Gastrocnemius medialis (tissue), 4 donors: ENCODE results near the gene NRXN2. TPM values are rescaled to one million over a fixed set of nuclear protein-coding genes. Genes with fewer than 3 reads are reported as not detected.

Source experiments
- ATAC-seq, 2 donors: fragments of 150-250 bp; one replicate each; pipeline ENCODE4 v1.9.1; 2016
- DNase-seq, 2 donors: peaks; one replicate each; pipeline ENCODE4 v3.0.0-alpha.2; 2019
- H3K27ac ChIP-seq, 4 donors: fragments of 200-600 bp; sonication (generic); 1 replicate in 1 of 4; 2 replicates in 3 of 4; pipeline ENCODE4 v1.5.1; 2016 to 2018; ENCODE audit warnings: mild to moderate bottlenecking in 2 of 4, moderate library complexity in 1 of 4
- H3K27me3 ChIP-seq, 3 donors: fragments of 200-600 bp; sonication (generic) in 2 of 3; 1 replicate in 1 of 3; 2 replicates in 2 of 3; pipeline versions ENCODE4 v1.5.1 to v1.6.0; 2016 to 2019; ENCODE audit warnings: mild to moderate bottlenecking in 1 of 3, moderate library complexity in 1 of 3
- H3K36me3 ChIP-seq, 2 donors: fragments of 200-600 bp; sonication (generic) in 1 of 2; one replicate each; pipeline ENCODE4 v1.5.1; 2017 to 2018
- H3K4me1 ChIP-seq, 2 donors: fragments of 200-600 bp; sonication (generic) in 1 of 2; one replicate each; pipeline ENCODE4 v1.5.1; 2016 to 2017; ENCODE audit warnings: mild to moderate bottlenecking in 2 of 2
- H3K4me3 ChIP-seq, 4 donors: fragments of 200-600 bp; sonication (generic) in 3 of 4; 1 replicate in 1 of 4; 2 replicates in 3 of 4; pipeline ENCODE4 v1.5.1; 2016 to 2019; ENCODE audit warnings: mild to moderate bottlenecking in 2 of 4
- H3K9me3 ChIP-seq, 3 donors: fragments of 200-600 bp; sonication (generic) in 2 of 3; 1 replicate in 1 of 3; 2 replicates in 2 of 3; pipeline ENCODE4 v1.5.1; 2016 to 2019
- CTCF ChIP-seq, 5 experiments: fragments of 450-650 bp in 3 of 5; fragments of 200-600 bp in 2 of 5; sonication (generic) in 2 of 5; IDR thresholded peaks in 4 of 5; conservative IDR thresholded peaks in 1 of 5; 1 replicate in 4 of 5; 2 replicates in 1 of 5; pipeline ENCODE4 v1.5.1; 2016 to 2019; ENCODE audit warnings: antibody characterized with exemption in 5 of 5, mild to moderate bottlenecking in 3 of 5, moderate library complexity in 3 of 5
- POLR2A ChIP-seq, 2 donors: fragments of 450-650 bp; IDR thresholded peaks; one replicate each; pipeline ENCODE4 v1.6.1; 2017; ENCODE audit warnings: antibody characterized with exemption in 2 of 2, mild to moderate bottlenecking in 2 of 2, moderate library complexity in 2 of 2
- in situ Hi-C, 4 donors: fragments of 200-750 bp; cut with MboI; loops; one replicate each; pipeline versions ENCODE4 v1.15.0 to v1.8.0; 2017; ENCODE audit warnings: low sequenced_read_pairs in 4 of 4
- intact Hi-C: fragments of 100-400 bp; cut with DNase I; formaldehyde crosslinking; loops from one replicate; pipeline ENCODE4 v1.15.1; 2023; ENCODE audit warnings: low total_unique reads
- total RNA-seq, 4 donors: library from RNA; depleted of rRNA; stranded (reverse); fragments of >200 nt; gene quantifications; one replicate each; pipeline versions ENCODE4 v1.1.0 to v1.2.3, GENCODE V29; 2016

NRXN2 gene
- total RNA-seq, 4 donors from 2014 or later: 0.15 to 6.2 (median 1.8) TPM

GRCh38 chr11:64728757-64729365 is 5.9 kb upstream of the NRXN2 start:
- no peak overlapping the region for H3K27ac ChIP-seq
- H3K4me3 ChIP-seq: no peak overlapping the region
- no peaks in the 10 kb centered on the region for H3K27me3 ChIP-seq
- no peaks in the 10 kb centered on the region for H3K36me3 ChIP-seq
- no peak for DNase-seq
- ATAC-seq: no peak
- H3K4me1 ChIP-seq: no peaks in the 10 kb centered on the region
- intact Hi-C loops: no loop called here
- H3K9me3 ChIP-seq: no peaks in the 10 kb centered on the region
- in situ Hi-C loops: no loop called here
- TF ChIP-seq POLR2A (IDR thresholded peaks at IDR 0.05) (no peak), CTCF (IDR thresholded peaks at IDR 0.05 in 4 of 5, conservative IDR thresholded peaks at IDR 0.05 in 1 of 5) (no peak)

GRCh38 chr11:64726867-64727530 is 4.0 kb upstream of the NRXN2 start:
- Histone ChIP-seq H3K9me3 (no peaks in the 10 kb centered on the region), H3K4me1 (peaks cover 0 to 7% of the 10 kb centered on the region in 2 donors), H3K27me3 (peaks cover 0 to 6% (median 3%) of the 10 kb centered on the region in 3 donors), H3K36me3 (no peaks in the 10 kb centered on the region), H3K4me3 (no peak overlapping the region), H3K27ac (no peak overlapping the region)
- ATAC-seq: no peak
- intact Hi-C loops (no loop called here), in situ Hi-C loops (no loop called here)
- no peak for TF ChIP-seq POLR2A (IDR thresholded peaks at IDR 0.05)
- no peak for TF ChIP-seq CTCF (IDR thresholded peaks at IDR 0.05 in 4 of 5, conservative IDR thresholded peaks at IDR 0.05 in 1 of 5)
- no peak for DNase-seq

GRCh38 chr11:64726211-64726641 is 3.2 kb upstream of the NRXN2 start:
- DNase-seq (no peak), ATAC-seq (no peak)
- H3K4me1 ChIP-seq: peaks cover 0 to 7% of the 10 kb centered on the region in 2 donors
- intact Hi-C loops: no loop called here
- no peaks in the 10 kb centered on the region for H3K9me3 ChIP-seq
- no peak overlapping the region for H3K4me3 ChIP-seq
- H3K27me3 ChIP-seq: peaks cover 0 to 11% (median 10%) of the 10 kb centered on the region in 3 donors
- H3K36me3 ChIP-seq: no peaks in the 10 kb centered on the region
- TF ChIP-seq POLR2A (IDR thresholded peaks at IDR 0.05) (no peak), CTCF (IDR thresholded peaks at IDR 0.05 in 4 of 5, conservative IDR thresholded peaks at IDR 0.05 in 1 of 5) (no peak)
- in situ Hi-C loops: no loop called here
- H3K27ac ChIP-seq: no peak overlapping the region

GRCh38 chr11:64724863-64725532 is 2.0 kb upstream of the NRXN2 start:
- intact Hi-C loops: loop anchor here (5.0 kb wide), 1 partner anchor 278 kb away; no protein-coding TSS in a partner anchor
- ATAC-seq (no peak), DNase-seq (no peak)
- H3K36me3 ChIP-seq: no peaks in the 10 kb centered on the region
- peaks cover 0 to 7% of the 10 kb centered on the region in 2 donors for H3K4me1 ChIP-seq
- H3K27me3 ChIP-seq: peaks cover 0 to 11% (median 10%) of the 10 kb centered on the region in 3 donors
- in situ Hi-C loops: no loop called here
- TF ChIP-seq CTCF (IDR thresholded peaks at IDR 0.05 in 4 of 5, conservative IDR thresholded peaks at IDR 0.05 in 1 of 5) (no peak), POLR2A (IDR thresholded peaks at IDR 0.05) (no peak)
- no peak overlapping the region for H3K27ac ChIP-seq
- H3K9me3 ChIP-seq: no peaks in the 10 kb centered on the region
- H3K4me3 ChIP-seq: no peak overlapping the region
